ENCODE data around the gene GRID1. TPM values are rescaled to one million over a fixed set of nuclear protein-coding genes. Genes with fewer than 3 reads are reported as not detected.

Gene GRID1
- total RNA-seq, 1 donor, result not detected

- DNase-seq (ENCODE audit: low read depth), result no peak
- no peak for TF ChIP-seq CTCF (IDR thresholded peaks at IDR 0.05; ENCODE audit: insufficient read depth, low read length)
- no peak overlapping the region for H3K4me3 ChIP-seq (ENCODE audit: low read depth, low read length)
Observed at GRCh38 chr10:86267286-86268195, 99.1 kb downstream of the GRID1 start.

- no peak for TF ChIP-seq CTCF (IDR thresholded peaks at IDR 0.05; ENCODE audit: insufficient read depth, low read length)
- DNase-seq (ENCODE audit: low read depth), result no peak
- no peak overlapping the region for H3K4me3 ChIP-seq (ENCODE audit: low read depth, low read length)
Observed at GRCh38 chr10:86266446-86267242, 100.0 kb downstream of the GRID1 start.

- no peak for TF ChIP-seq CTCF (IDR thresholded peaks at IDR 0.05; ENCODE audit: insufficient read depth, low read length)
- no peak overlapping the region for H3K4me3 ChIP-seq (ENCODE audit: low read depth, low read length)
- DNase-seq (ENCODE audit: low read depth), result no peak
Observed at GRCh38 chr10:86265895-86266259, 100.7 kb downstream of the GRID1 start.

GRCh38 chr10:86265236-86265894 is 101.2 kb downstream of the GRID1 start:
- no peak overlapping the region for H3K4me3 ChIP-seq (ENCODE audit: low read depth, low read length)
- DNase-seq (ENCODE audit: low read depth), result no peak
- TF ChIP-seq CTCF (IDR thresholded peaks at IDR 0.05; ENCODE audit: insufficient read depth, low read length), result no peak

- no peak overlapping the region for H3K4me3 ChIP-seq (ENCODE audit: low read depth, low read length)
- no peak for DNase-seq (ENCODE audit: low read depth)
- no peak for TF ChIP-seq CTCF (IDR thresholded peaks at IDR 0.05; ENCODE audit: insufficient read depth, low read length)
Observed at GRCh38 chr10:86264481-86265231, 101.9 kb downstream of the GRID1 start.

- DNase-seq (ENCODE audit: low read depth), result no peak
- H3K4me3 ChIP-seq (ENCODE audit: low read depth, low read length), result no peak overlapping the region
- no peak for TF ChIP-seq CTCF (IDR thresholded peaks at IDR 0.05; ENCODE audit: insufficient read depth, low read length)
Observed at GRCh38 chr10:86263907-86264306, 102.7 kb downstream of the GRID1 start.

Measured in fibroblast of the aortic adventitia (primary cell).